CD14-positive monocyte (primary cell): ENCODE results near the gene PAK5. TPM values are rescaled to one million over a fixed set of nuclear protein-coding genes. Genes with fewer than 3 reads are reported as not detected.

Experiments used
- DNase-seq, 3 donors: peaks; one replicate each; pipeline ENCODE4 v3.0.0-alpha.2; 2011 to 2022
- H2AFZ ChIP-seq: 2 replicates; pipeline ENCODE4 v1.6.0; 2012; ENCODE audit warnings: mild to moderate bottlenecking, low read depth, low read length, inconsistent platforms; ENCODE audit not compliant: insufficient read depth, poor library complexity, severe bottlenecking
- H3K27ac ChIP-seq, 2 donors: 1 replicate in 1 of 2; 2 replicates in 1 of 2; pipeline ENCODE4 v1.5.1; 2012 to 2013; ENCODE audit warnings: low read length in 2 of 2, control low read depth in 1 of 2, inconsistent platforms in 1 of 2, low read depth in 1 of 2, mild to moderate bottlenecking in 1 of 2
- H3K27me3 ChIP-seq, 2 donors: one replicate each; pipeline versions ENCODE4 v1.6.0 to v1.6.1; 2011 to 2013; ENCODE audit warnings: low read length in 2 of 2; ENCODE audit not compliant: control insufficient read depth in 2 of 2, insufficient read depth in 2 of 2
- H3K36me3 ChIP-seq, 2 donors: replicated peaks in 1 of 2; 1 replicate in 1 of 2; 2 replicates in 1 of 2; pipeline versions ENCODE4 v1.5.1 to v1.6.1; 2012 to 2013; ENCODE audit warnings: low read length in 2 of 2, control low read depth in 1 of 2, inconsistent platforms in 1 of 2, mild to moderate bottlenecking in 1 of 2; ENCODE audit not compliant: insufficient read depth in 2 of 2, control insufficient read depth in 1 of 2
- H3K4me1 ChIP-seq, 2 donors: 1 replicate in 1 of 2; 2 replicates in 1 of 2; pipeline versions ENCODE4 v1.5.1 to v1.6.1; 2012 to 2013; ENCODE audit warnings: low read length in 2 of 2, control low read depth in 1 of 2, inconsistent platforms in 1 of 2, mild to moderate bottlenecking in 1 of 2, moderate library complexity in 1 of 2; ENCODE audit not compliant: insufficient read depth in 2 of 2, control insufficient read depth in 1 of 2
- H3K4me2 ChIP-seq: replicated peaks from 2 replicates; pipeline ENCODE3; 2012; ENCODE audit warnings: low read length, moderate library complexity, mild to moderate bottlenecking; ENCODE audit not compliant: poor library complexity, severe bottlenecking; ENCODE audit errors: extremely low read depth
- H3K4me3 ChIP-seq, 3 experiments: fragments of 200-600 bp in 1 of 3; sonication (generic) in 1 of 3; replicated peaks in 1 of 3; 1 replicate in 2 of 3; 2 replicates in 1 of 3; pipeline ENCODE4 v1.5.1; 2011 to 2013; ENCODE audit warnings: low read length in 3 of 3, mild to moderate bottlenecking in 3 of 3, control low read depth in 2 of 3, low read depth in 2 of 3, inconsistent platforms in 1 of 3, moderate library complexity in 1 of 3
- H3K79me2 ChIP-seq: 2 replicates; pipeline ENCODE4 v1.6.0; 2012; ENCODE audit warnings: mild to moderate bottlenecking, control low read depth, inconsistent platforms, low read length, moderate library complexity; ENCODE audit not compliant: insufficient read depth
- H3K9ac ChIP-seq: 2 replicates; pipeline ENCODE4 v1.6.0; 2017; ENCODE audit warnings: low read length, mild to moderate bottlenecking; ENCODE audit not compliant: insufficient read depth, poor library complexity, severe bottlenecking
- H3K9me3 ChIP-seq, 2 donors: replicated peaks in 1 of 2; 1 replicate in 1 of 2; 2 replicates in 1 of 2; pipeline versions ENCODE4 v1.5.1 to v1.6.1; 2012 to 2013; ENCODE audit warnings: low read length in 2 of 2, control low read depth in 1 of 2; ENCODE audit not compliant: control insufficient read depth in 1 of 2, insufficient read depth in 1 of 2
- H4K20me1 ChIP-seq: 2 replicates; pipeline ENCODE4 v1.6.0; 2012; ENCODE audit warnings: mild to moderate bottlenecking, low read length, control low read depth, moderate library complexity; ENCODE audit not compliant: insufficient read depth
- H3K27ac Mint-ChIP-seq, 7 donors: one replicate each; pipeline ENCODE4 v1.8.0; 2020; ENCODE audit warnings: mild to moderate bottlenecking in 7 of 7, mixed read lengths in 7 of 7, moderate library complexity in 6 of 7, inconsistent platforms in 2 of 7
- H3K27me3 Mint-ChIP-seq, 3 donors: one replicate each; pipeline ENCODE4 v1.8.0; 2021 to 2022; ENCODE audit warnings: low read depth in 3 of 3, mild to moderate bottlenecking in 3 of 3, mixed read lengths in 3 of 3, moderate library complexity in 3 of 3, inconsistent platforms in 1 of 3
- H3K36me3 Mint-ChIP-seq, 2 donors: one replicate each; pipeline ENCODE4 v1.8.0; 2020; ENCODE audit warnings: mixed read lengths in 2 of 2, inconsistent platforms in 1 of 2, mild to moderate bottlenecking in 1 of 2
- H3K4me1 Mint-ChIP-seq: one replicate; pipeline ENCODE4 v1.8.0; 2020; ENCODE audit warnings: mild to moderate bottlenecking, mixed read lengths
- H3K4me3 Mint-ChIP-seq, 2 donors: one replicate each; pipeline ENCODE4 v1.8.0; 2020; ENCODE audit warnings: mild to moderate bottlenecking in 2 of 2, mixed read lengths in 2 of 2, moderate library complexity in 1 of 2
- H3K9me3 Mint-ChIP-seq, 7 donors: one replicate each; pipeline ENCODE4 v1.8.0; 2020 to 2022; ENCODE audit warnings: mixed read lengths in 7 of 7, mild to moderate bottlenecking in 6 of 7, moderate library complexity in 6 of 7, inconsistent platforms in 2 of 7
- CTCF ChIP-seq: fragments of 200-600 bp; IDR thresholded peaks from one replicate; pipeline ENCODE4 v1.8.0; 2022; ENCODE audit warnings: antibody characterized with exemption, mild to moderate bottlenecking
- WGBS: methylation state at CpG from one replicate; pipeline ENCODE4 v1.1.5; 2013; ENCODE audit warnings: missing lambda C conversion rate; ENCODE audit not compliant: insufficient coverage; 5-methylcytosine and 5-hydroxymethylcytosine counted together
- intact Hi-C, 2 donors: fragments of 100-400 bp; cut with micrococcal nuclease; formaldehyde crosslinking; loops; one replicate each; pipeline versions ENCODE4 v1.15.0 to v1.15.1; 2023
- polyA plus RNA-seq, 3 donors: library from polyadenylated mRNA; depleted of rRNA in 1 of 3; unstranded in 2 of 3; stranded (reverse) in 1 of 3; fragments of 300-500 nt in 2 of 3; fragments of >200 nt in 1 of 3; fragmentation: Illumina TruSeq in 2 of 3; gene quantifications; 1 replicate in 2 of 3; 2 replicates in 1 of 3; pipeline ENCODE4 v1.2.3, GENCODE V29; 2012 to 2021

PAK5 gene
- polyA plus RNA-seq, 3 donors: not detected

GRCh38 chr20:9663423-9663822, 175.5 kb downstream of the PAK5 start:
- no peak for DNase-seq
- H3K4me3 Mint-ChIP-seq: no peak overlapping the region
- WGBS: no CpG with 5 or more reads among the region's 3 CpGs
- no peak overlapping the region for H2AFZ ChIP-seq
- peaks cover 0 to 3% (median 0%) of the 10 kb centered on the region in 7 donors for H3K9me3 Mint-ChIP-seq
- no peaks in the 10 kb centered on the region for H3K4me1 Mint-ChIP-seq
- H3K36me3 Mint-ChIP-seq: no peaks in the 10 kb centered on the region
- H3K4me3 ChIP-seq: no peak overlapping the region
- no peak overlapping the region for H3K27ac Mint-ChIP-seq
- H3K4me2 ChIP-seq: no peak overlapping the region
- H3K27ac ChIP-seq: no peak overlapping the region
- intact Hi-C loops: no loop called here
- H4K20me1 ChIP-seq: no peaks in the 10 kb centered on the region
- no peak overlapping the region for H3K9ac ChIP-seq
- no peak for TF ChIP-seq CTCF
- no peaks in the 10 kb centered on the region for H3K27me3 Mint-ChIP-seq
- H3K27me3 ChIP-seq: no peaks in the 10 kb centered on the region
- H3K79me2 ChIP-seq: no peaks in the 10 kb centered on the region
- no peaks in the 10 kb centered on the region for H3K36me3 ChIP-seq
- no peaks in the 10 kb centered on the region for H3K4me1 ChIP-seq
- no peaks in the 10 kb centered on the region for H3K9me3 ChIP-seq

GRCh38 chr20:9660236-9660868, 178.5 kb downstream of the PAK5 start:
- peaks cover 0 to 1% (median 0%) of the 10 kb centered on the region in 7 donors for H3K9me3 Mint-ChIP-seq
- H3K4me3 Mint-ChIP-seq: no peak overlapping the region
- Histone ChIP-seq H3K79me2 (no peaks in the 10 kb centered on the region), H3K9me3 (no peaks in the 10 kb centered on the region), H3K36me3 (no peaks in the 10 kb centered on the region), H3K4me3 (no peak overlapping the region), H2AFZ (no peak overlapping the region), H3K9ac (no peak overlapping the region), H3K4me2 (no peak overlapping the region), H3K27me3 (no peaks in the 10 kb centered on the region), H3K4me1 (no peaks in the 10 kb centered on the region), H3K27ac (no peak overlapping the region), H4K20me1 (no peaks in the 10 kb centered on the region)
- no peak overlapping the region for H3K27ac Mint-ChIP-seq
- no peaks in the 10 kb centered on the region for H3K27me3 Mint-ChIP-seq
- no peak for TF ChIP-seq CTCF
- no peaks in the 10 kb centered on the region for H3K4me1 Mint-ChIP-seq
- no peaks in the 10 kb centered on the region for H3K36me3 Mint-ChIP-seq
- WGBS: 69% methylated on average over 4 of the region's 8 CpGs
- no peak for DNase-seq
- intact Hi-C loops: no loop called here
